HCT116 (cell line): ENCODE measurements around the gene PRKG1.

Experiments used
- CTCF ChIP-seq, 3 experiments: fragments of 200-600 bp in 1 of 3; sonication (generic) in 1 of 3; IDR thresholded peaks in 2 of 3; conservative IDR thresholded peaks in 1 of 3; 2 replicates each; pipeline ENCODE4 v1.5.1; 2012 to 2017; ENCODE audit warnings: low read depth in 2 of 3, low read length in 2 of 3, antibody characterized with exemption in 1 of 3, borderline replicate concordance in 1 of 3, control low read depth in 1 of 3, mild to moderate bottlenecking in 1 of 3, mixed read lengths in 1 of 3, mixed run types in 1 of 3, moderate library complexity in 1 of 3; ENCODE audit not compliant: insufficient read depth in 1 of 3
- EZH2 ChIP-seq: fragments of 200-600 bp; sonication (generic); IDR thresholded peaks from 2 replicates; pipeline ENCODE4 v1.6.1; 2017; ENCODE audit warnings: antibody characterized with exemption, mixed run types
- MAX ChIP-seq: IDR thresholded peaks from 2 replicates; pipeline ENCODE4 v1.6.1; 2012
- REST ChIP-seq: IDR thresholded peaks from 2 replicates; pipeline ENCODE4 v1.6.1; 2012; ENCODE audit warnings: low read depth
- SIN3A ChIP-seq: IDR thresholded peaks from 2 replicates; pipeline ENCODE4 v1.6.1; 2012; ENCODE audit warnings: low read depth

- TF ChIP-seq REST: no peak
- TF ChIP-seq CTCF (IDR thresholded peaks at IDR 0.05 in 2 of 3, conservative IDR thresholded peaks at IDR 0.05 in 1 of 3; ENCODE audit: borderline replicate concordance in 1 of 3, insufficient read depth in 1 of 3, low read depth in 2 of 3, low read length in 2 of 3): no peak
- TF ChIP-seq MAX: no peak
- TF ChIP-seq SIN3A: no peak
- no peak for TF ChIP-seq EZH2
Observed at GRCh38 chr10:51961401-51961800, 887.1 kb downstream of the PRKG1 start.
